ENCODE data around the gene P3H1.

GRCh38 chr1:42750041-42750440 is 16.8 kb downstream of the P3H1 start:
- TF ChIP-seq CTCF (IDR thresholded peaks at IDR 0.05; ENCODE audit: poor library complexity) (no peak), EZH2 (IDR thresholded peaks at IDR 0.05; ENCODE audit: borderline replicate concordance) (no peak)

All from hepatocyte (in vitro differentiated cells).